Activated T-cell treated with anti-CD3 and anti-CD28 coated beads for 1 hour (primary cell): Measurements from ENCODE around the gene AFDN.

Source experiments
- DNase-seq: peaks from one replicate; pipeline ENCODE4 v3.0.0-alpha.2; 2020; ENCODE audit warnings: low read depth

Gene AFDN

DNA sequence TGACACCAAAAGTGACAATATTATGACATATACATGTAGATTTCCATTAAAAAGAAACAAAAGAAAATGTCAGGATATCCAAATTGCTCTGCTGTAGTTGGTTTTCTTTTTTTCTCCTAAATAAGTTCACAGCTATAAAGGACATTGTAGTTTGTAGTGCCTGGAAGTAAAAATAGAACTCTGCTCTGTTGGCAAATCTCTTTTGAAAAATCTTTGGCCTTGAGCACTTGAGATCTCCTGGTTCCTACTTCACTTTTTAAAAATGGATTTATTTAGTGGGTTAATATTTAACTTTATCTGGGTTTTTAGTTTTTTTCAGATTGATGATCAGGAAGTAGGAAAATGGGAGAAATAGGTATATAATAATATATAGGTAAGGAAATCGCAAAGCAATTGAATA, 52.9 kb downstream of the AFDN start:
- no peak for DNase-seq

GRCh38 chr6:167881327-167881726, 54.6 kb downstream of the AFDN start:
- no peak for DNase-seq

DNA sequence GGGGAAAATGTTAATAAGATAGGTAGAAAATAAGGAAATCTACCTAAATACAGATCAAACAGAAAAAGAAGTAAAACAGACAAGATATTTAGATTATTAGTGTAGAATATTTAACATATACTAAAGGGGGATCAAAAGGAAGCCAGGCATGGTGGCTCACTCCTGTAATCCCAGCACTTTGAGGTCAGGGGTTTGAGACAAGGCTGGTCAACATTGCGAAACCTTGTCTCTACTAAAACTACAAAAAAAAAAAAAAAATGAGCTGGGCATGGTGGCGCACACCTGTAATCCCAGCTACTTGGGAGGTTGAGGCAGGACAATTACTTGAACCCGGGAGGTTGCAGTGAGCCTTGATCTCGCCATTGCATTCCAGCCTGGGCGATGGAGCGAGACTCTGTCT, 55.5 kb downstream of the AFDN start:
- DNase-seq = no peak

DNA sequence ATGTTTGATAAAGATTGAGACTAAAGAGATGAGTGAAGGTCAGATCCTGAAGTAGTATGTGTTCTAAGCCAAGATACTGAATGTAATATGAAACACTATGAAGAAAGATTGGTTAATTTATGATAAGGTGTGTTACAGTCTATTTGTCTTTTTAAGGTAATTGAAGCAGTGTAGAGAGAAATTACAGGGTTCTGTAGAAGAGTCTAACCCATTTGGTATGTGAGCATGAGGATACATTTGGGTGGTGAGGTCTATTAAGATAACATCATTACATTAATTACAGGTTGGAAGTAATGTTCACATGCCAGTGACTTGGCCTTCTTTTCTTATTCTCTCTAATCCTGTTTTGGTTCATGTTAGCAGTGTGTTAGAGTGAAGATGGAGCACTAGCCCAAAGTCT, 61.4 kb downstream of the AFDN start:
- DNase-seq = no peak

- DNase-seq = no peak
Measured at GRCh38 chr6:167892835-167893815, 66.4 kb downstream of the AFDN start.

- DNase-seq = no peak
Measured at GRCh38 chr6:167894965-167895364, 68.3 kb downstream of the AFDN start.

- DNase-seq = no peak
Measured at GRCh38 chr6:167896648-167897047, 69.9 kb downstream of the AFDN start.

DNA sequence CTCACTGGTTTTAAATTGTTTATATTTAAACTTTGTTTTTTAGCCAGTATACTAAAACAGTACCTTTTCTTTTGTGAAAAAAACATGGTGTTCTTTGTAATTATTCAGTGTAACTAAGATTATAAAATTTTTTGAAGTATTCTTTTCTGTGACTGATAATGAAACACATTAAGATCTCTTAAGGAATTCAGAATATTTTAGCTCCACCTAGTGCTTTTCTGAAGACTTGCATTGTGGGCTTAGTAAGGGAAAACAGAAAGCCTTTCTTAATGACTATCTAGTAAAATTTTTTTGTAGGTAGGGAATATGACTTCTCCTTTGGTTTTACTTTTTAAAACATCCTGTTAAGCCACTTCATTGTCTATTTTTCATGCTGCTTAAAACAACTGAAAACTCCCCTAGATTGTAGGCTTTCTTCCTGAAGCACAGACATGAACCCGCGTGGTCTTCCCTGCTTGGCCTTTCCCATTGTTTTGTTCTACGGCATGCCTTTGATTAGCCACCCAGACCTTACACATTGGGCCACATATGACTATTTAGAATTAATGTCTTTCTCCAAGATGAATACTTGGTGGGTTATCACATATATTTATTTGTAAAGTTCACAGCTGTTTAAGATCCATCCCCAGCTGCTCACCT, 72.1 kb downstream of the AFDN start:
- DNase-seq = no peak

DNA sequence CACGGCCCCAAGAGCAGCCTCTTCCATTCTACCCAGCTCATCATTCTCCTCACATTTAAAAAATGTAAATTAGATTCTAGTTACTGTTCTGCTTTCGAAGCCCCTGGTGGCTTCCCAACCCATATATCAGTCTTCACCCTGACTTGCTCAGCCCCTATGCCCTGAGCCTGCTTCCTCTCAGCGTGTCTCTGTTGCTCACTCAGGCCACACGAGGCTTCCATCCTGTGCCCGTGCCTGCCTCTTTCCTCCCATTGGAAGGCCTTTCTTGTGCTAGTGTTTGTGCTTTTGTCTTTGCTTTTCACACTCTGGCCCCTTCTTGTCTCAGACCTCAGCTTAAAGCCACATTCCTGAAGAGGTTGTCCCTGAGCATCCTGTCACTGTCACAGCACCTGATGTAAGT, 78.1 kb downstream of the AFDN start:
- DNase-seq = no peak

GRCh38 chr6:167906899-167907298, 80.2 kb downstream of the AFDN start:
- no peak for DNase-seq

DNA sequence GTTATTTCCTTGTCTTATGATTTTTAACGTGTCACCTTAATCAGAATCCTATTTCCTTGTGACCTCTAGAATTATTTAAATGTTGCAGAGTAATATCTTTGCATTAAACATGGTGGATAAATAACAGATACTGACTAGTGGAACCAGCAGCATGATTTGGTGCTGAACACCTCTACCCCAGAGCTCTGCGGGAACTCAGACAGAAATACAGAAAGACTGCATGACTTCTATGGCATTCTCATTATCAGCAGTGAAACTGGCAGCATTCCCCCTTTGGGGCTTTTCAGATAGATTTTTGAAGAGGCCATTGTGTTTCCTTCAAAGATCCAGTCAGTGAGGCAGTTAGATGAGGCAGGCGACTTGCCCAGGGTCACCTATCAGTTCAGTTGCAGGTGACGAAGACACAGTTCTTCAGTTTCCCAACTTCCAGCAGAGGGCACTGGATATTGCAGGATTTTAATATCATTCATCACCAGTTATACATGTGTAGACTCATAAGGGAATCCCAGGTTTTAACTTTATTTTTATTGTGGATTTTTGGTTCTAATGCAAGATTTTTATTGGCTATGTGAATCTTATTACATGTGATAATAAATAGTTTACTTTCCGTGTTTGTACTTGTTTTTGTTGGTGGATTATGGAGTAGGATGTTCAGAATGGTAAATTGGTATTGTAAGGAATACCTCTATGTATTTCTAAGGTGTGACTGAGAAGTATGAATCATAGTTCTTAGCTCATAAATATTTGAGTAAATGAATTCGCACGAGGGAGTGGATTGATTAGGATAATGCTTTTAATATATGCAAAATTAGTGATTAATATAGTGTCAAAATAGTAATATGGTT, 81.3 kb downstream of the AFDN start:
- DNase-seq = no peak

- DNase-seq = no peak
Measured at GRCh38 chr6:167910007-167910406, 83.3 kb downstream of the AFDN start.

DNA sequence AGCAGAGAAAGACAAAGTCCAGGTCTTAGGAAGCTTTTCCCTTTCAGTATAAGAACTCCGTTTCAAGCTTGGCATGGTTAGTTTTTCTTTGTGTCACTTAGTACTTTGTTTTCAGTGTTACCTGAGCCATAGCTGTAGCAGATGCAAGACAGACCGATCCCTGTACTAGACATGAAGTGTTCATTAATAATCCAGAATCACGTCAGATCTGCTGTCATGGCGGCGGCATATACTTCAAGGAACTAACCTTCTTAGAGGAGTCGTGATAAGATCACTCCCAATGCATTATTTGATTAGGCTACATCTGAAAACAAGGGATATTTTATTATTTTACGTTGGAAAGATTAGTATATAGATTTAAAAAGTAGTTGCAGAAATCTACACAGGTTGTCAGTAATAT, 83.9 kb downstream of the AFDN start:
- no peak for DNase-seq

DNA sequence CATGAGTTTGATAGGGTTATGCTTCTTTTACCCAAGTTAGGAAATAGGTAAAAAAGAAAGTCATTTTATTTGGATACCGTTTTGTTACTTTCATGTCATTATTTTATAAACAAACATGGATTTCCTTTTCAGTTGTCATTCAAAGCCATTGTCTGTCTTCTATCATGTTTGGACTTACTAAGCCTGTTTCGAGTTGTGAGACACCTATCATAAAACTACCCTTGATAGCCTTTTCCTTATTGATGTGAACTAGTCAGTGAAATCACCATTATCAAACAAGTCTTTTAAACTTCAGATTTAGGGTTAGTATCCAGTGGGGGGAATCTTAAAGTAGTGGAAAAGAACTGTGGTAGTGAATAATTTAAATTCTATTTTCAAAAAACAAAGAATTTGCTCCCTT, 85.8 kb downstream of the AFDN start:
- no peak for DNase-seq

- no peak for DNase-seq
Measured at GRCh38 chr6:167913699-167914098, 87.0 kb downstream of the AFDN start.

- DNase-seq = no peak
Measured at GRCh38 chr6:167915139-167915538, 88.4 kb downstream of the AFDN start.

DNA sequence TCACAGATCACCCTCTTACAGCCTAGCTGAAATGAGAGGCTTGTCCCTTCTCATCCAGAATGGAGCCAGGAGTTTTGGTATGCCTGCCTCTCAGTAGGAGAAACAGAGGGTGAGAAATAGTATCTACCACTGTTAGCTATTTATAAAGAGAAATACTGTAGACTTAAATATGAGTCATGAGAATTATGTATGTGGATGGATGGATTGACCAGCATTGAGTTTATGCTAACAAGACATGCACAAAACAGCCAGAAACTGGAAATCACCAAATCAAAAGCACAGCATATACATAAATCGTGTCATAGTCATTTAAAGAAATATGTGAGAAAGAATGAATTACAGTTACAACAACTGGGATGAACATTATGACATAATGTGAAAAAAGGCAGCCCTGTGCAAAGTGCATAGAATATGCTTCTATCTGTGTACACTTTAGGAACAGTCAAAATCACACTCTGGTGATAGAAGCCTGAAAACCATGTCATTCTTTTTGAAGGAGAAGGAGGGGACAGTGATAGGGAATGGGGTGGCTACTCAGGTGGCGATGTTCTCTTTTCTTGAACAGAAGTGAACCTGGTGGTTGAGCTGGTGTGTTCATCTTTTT, 90.9 kb downstream of the AFDN start:
- no peak for DNase-seq

- no peak for DNase-seq
Measured at GRCh38 chr6:167918548-167919278, 92.0 kb downstream of the AFDN start.

DNA sequence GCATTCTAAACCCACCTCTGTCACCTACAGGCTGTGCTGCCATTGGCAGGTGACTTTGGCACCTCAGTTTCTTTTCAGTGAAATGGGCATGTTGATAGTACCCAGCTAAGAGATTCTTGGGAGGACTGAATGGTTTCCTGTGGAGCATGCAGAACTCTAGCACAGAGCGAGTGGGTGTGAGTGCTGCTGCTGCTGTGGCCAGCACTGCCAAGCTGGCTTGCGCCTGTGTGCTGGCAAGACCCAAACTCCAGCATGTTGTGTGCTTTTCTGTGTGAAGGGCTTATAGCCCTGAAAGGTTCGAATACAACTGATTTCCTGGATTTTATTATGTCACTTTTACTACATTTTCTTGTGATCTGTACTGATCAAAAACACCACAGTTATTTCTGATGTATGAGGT, 92.6 kb downstream of the AFDN start:
- no peak for DNase-seq

DNA sequence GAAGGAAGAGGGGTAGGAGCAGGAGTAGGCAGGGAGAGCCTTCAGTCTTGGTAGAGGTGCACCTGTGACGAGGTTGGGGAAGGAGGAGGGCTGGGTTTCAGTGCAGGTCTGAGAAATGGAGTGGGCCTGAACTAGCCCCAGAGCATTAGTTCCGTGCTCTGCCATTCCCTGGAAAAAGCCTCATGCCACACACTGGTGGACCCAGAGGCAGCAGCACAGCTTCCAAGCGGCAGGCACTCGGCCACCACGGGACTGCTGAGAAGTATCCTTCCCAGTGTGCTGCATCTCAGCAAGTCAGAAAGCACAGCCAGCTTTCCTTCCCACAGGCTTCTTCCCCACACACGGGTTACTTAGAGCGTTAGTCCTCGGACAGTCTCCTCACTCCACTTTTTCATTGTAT, 93.5 kb downstream of the AFDN start:
- DNase-seq = no peak

GRCh38 chr6:167921831-167922230, 95.1 kb downstream of the AFDN start:
- DNase-seq = no peak
